GM18499 (cell line): ENCODE data around the gene PCDH1.
"Not testable (repeated sequence)": the region's sequence is repeated elsewhere in the genome, so short reads cannot be mapped to it uniquely, and the experiment has no call there.

Experiments
- ATAC-seq: cut with Tn5 transposase; IDR thresholded peaks from one replicate; pipeline ENCODE4 v1.9.1; 2021; ENCODE audit warnings: moderate number of reproducible peaks; ENCODE audit not compliant: insufficient read depth, unreplicated experiment

Gene PCDH1

GRCh38 chr5:141902015-141902814 lies 24.0 kb upstream of the PCDH1 start:
- ATAC-seq: no peak

DNA sequence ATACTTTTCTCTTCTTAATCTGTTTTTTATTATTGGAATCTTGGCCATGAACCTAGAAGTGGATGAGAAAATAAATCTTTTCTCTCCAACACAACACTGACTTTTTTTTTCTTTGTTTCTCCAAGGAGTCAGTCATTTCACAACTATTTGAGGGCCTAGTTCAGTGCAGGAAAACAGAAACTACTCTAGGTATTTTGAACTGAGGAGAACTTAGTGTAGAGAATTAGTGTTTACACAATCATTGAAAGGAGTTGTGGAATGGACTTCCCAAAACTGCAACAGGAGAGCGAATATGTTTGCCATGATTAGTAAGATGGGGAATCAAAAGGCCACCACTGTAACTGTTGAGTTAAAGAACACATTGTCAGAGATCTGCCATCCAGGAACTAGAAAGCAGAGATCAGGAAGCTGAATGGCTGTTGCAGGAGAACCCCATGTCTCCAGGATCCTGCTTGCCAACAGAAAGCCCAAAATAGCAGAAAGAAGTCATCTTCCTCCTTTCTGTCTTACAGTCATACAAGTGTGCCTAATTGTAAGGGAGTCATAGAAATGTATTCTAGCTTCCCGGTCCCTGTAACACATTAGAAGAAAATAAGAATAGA lies 20.3 kb upstream of the PCDH1 start:
- no peak for ATAC-seq

DNA sequence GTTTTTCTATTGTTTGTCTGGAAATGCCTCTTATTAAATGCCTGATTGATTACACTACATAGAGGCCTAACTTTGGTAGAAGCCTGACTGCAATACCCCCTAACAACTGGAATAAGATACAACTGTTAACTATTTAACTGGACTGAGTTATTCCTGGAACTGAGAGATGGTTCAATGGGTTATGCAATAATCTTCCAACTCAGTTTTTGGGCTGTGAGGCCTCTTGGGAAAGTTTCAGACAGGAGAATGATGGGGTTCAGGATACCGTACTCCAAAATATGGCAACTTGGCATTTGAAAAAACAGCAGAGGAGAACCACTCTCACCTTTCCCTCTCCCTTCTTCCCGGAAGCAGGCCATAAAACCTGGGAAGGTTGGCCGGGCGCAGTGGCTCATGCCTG lies 19.2 kb upstream of the PCDH1 start:
- no peak for ATAC-seq

- not testable (repeated sequence) for ATAC-seq
Observed at GRCh38 chr5:141890429-141890828, 12.2 kb upstream of the PCDH1 start.

DNA sequence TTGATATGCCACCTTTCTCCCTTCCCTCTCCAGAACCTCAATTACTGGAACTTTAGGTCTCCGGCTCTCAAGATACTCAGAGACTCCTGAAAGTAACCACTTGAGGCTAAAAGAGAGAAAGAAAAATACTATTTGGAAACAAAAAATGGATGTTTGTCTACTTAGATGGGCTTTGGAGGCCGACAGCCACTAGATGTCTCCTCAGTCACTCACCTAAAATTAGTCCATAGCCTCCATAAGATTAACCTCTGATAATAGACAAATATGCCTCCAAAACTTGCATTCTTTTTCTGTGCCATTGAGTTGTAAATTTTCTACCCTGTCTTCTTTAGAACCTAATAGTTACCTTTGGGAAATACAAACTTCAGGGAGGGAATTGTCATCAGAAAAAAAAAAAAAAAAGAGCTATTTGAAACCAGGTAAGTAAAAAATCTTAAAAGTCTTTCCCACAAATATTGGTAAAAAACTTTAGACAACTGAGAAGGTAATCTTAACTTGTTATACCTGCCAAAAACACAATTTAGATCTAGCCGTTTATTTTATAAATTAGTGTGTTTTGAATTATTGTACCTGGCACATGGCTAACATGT lies 11.2 kb upstream of the PCDH1 start:
- no peak for ATAC-seq

DNA sequence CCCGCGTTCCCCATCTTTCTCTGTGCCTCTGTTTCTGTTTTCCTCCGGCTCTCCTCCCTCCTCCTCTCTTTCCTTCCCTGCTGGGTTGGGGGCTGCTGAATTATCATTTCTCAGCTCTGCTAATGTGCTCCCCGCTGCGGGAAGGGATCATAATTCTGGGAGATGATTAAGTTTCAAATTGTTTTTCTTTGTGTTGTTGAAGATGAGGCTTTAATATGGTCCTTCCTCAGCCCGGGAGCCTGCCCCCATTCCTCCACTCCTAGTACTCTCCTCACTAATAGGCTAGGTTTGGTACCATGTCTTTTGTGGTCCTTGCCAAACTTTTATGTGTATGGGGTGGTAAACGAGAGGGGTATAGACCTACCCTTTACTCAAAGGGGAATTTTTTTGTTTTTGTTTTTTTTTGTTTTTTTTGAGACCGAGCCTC lies 5.7 kb upstream of the PCDH1 start:
- ATAC-seq: no peak

DNA sequence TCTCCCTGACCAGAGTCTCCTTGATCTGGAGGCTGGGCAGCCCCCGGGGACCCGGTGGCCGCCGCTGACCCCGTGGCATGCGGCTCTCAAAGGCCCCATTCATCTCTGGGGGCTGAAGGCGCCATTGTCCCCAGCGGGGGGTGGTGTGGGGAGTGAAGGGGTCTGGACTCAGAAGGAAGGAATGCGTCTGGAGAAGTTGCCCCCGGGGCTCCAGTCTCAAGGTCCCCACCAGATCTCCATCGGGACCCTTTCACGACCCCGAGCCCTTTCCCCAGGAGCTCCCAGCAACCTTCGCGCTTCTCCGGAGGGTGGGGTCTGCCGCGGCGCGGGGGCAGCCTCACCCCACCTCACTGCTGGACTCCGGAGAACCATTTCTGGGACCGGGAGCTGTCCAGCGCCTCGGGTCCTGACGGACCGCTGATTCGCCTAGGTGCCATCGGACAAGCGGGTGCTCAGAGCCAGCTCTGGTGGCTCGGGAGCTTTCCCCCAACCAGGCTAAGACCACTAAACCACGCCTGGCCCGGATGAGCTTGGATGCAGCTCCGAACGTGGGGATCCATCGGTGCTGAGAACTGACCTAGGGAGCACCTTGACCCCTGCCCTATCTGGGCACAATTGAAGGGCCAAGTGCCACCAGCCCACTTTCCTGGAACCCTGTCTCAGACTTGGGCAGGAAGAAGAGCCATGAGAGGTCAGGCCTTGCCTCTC lies 5.1 kb upstream of the PCDH1 start:
- no peak for ATAC-seq

DNA sequence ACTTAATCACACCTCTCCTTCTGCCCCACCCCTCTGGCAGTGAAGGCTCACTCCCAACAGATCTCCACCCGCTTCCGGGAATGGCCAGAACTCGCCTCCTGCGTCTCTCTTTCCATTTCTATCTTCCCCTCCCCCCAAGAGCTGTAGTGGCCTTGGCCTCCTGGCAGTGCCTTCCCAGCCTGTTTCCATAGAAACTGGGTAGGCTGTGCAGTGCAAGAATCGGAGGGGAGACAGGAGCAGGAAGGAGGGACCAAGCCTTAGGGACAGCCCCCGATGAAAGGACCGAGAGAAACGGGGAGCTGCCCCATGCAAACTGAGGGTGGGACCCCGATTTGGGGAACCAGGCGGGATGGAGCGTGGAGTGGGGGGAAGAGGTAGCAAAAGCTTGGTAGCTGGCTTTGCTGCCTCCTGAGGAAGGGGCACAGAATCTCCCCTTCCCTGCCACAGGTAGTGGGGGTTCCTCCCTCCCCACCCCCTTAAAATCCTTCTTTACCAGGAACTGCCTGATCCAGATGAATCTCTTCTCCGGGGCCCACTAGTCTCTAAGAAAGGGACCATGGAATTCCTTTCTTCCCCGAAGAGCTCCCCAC lies 4.5 kb upstream of the PCDH1 start:
- no peak for ATAC-seq

- ATAC-seq: no peak
Observed at GRCh38 chr5:141881886-141882285, 3.7 kb upstream of the PCDH1 start.

DNA sequence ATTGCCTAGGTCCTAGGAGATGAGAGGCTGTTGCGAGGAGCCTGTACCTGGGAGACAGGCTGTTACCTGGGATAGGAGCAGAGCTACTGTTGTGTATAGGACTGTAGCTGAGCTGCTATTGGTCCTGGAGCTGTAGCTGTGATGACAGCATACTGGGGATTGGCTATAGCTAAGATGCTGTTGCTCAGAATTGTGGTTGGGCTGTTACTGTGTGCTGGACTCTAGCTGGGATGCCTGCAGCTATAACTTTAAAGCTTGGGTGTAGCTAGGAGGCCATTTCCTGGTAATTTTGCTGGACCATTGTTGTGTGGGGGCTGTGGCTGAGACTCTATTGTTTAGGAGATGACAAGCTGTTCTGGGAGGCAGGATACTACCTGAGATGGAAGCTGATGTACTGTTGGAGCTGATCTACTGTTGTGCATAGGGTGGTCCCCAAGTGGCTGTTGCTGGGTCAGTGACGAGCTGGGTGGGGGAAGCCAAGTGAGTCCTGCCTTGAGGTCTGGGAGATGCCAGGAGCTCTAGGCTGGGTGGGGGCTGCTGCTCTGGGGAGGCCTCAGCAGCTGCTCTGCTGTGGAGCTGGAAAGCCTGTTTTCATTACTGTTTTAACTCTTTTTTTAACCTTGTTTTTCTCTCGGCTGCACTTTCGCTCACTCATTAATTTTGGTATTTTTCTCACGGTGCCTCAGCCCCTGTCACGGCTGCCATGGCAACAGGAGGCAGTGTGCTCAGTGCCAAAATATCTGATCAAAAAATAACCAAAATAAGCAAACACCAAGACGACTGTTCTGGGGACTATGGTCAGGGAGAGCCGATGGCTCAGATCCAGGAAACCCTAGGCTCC lies 3.0 kb upstream of the PCDH1 start:
- no peak for ATAC-seq

DNA sequence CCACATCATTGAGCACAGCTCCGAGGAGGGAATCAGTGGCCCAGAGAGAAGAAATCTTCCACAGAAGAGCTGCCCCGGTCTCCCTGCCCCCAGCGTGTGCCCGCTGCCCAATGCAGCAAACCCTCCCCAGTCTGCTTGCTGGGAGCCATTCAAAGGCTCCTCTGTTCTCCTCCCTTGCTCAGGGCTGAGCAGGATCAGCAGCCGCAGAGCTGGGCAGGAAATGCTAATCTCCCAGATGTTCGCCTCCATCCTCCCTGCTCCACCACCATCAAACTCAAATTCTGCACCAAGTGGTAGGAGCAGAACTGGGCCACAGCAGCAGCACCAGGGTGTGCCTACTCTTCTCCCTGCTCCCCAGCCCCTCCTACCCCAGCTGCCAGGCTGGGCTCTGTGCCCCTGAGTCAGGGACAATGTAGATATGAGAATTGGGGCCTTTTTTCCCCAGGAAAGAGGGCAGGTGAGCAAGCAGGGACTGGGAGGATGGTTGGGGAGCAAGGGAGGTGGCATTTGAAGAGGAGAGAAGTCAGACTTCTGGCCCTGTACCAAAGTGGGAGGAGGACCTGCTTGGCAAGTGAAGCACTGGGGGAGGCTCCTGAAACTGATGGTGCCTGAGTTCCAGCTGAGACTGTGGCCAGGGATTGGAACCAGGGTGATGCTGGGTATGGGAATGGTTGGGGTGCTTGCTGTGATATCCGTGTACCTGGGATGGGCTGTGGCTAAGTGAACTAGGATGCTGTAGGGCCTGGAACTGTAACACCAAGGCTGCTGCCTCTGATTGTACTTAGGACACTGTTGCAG lies 1.9 kb upstream of the PCDH1 start:
- no peak for ATAC-seq

- ATAC-seq: no peak
Observed at GRCh38 chr5:141879426-141879759, 1.2 kb upstream of the PCDH1 start.

DNA sequence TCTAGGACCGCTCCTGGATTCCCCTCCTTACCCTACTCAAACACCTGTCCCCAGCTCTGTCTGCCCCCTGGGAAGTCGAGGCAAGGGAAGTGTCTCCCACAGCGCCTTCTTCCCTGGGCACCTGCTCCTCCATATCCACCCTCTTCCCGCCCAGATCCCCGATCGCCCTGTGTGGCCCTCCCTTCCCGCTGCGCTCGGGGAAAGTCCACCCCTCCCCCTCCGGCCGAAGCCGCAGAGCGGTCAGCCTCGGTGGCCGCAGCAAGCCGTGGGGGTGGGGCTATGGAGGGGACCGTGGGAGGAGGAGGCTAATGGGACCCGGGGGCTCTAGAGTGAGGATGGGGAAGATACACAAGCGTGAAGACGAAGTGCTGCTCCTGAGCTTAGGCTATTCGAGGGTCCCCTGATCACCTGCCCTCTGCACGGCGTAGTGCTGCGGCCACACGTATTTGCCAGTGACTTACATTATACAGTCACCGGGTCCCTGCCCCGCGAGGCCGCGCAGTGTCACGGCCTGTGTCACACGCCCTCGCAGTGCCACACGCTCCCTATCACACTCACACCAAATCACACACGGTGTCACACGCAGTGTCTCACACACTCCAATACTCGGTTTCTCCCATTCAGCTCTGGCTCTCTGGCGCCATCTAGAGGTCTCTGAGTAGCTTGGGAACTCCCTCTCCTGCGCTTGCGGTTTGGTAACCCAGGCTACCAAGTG lies 658 bp upstream of the PCDH1 start:
- peak; percentile 83 for ATAC-seq

DNA sequence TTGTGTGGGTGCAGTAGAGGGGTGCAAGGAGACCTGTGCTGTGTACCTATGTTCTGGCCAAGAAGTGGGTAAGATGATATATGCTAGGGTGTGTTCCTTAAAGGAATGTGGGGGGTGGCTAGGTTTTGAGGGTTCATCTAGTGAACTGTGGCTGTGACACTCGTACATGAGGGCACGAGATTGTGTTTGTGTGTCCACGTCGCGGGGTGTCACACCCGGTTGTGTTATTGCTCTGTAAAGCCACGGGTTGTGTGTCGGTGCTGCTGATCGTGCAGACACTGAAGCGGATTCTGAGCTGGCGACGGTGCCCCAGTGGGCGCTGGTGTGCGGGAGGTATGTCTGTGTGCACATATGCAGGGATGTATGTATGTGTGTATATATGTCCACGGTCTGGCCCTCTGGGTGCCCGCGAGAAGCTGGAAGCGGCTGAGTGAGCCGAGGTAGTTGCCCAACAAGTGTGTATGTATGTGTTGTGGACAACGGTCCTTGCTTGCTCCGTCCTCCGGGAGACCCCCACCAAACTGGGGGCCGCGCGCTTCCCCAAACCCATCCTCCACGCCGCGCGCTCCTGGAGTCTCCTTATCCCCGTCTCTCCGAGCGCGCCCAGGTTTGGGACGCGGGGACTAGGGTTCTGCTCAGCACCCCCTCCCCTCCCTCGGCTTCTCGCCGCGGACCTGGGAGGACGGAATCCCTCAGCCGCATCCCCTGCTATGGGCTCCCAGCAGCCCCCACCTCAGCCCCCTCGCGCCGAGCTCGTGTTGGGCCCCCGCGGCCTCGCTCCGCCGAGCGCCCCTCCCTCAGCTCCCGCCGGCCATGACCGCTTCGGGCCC lies 639 bp downstream of the PCDH1 start:
- ATAC-seq: no peak

- no peak for ATAC-seq
Observed at GRCh38 chr5:141876628-141877355, 1.4 kb downstream of the PCDH1 start.

DNA sequence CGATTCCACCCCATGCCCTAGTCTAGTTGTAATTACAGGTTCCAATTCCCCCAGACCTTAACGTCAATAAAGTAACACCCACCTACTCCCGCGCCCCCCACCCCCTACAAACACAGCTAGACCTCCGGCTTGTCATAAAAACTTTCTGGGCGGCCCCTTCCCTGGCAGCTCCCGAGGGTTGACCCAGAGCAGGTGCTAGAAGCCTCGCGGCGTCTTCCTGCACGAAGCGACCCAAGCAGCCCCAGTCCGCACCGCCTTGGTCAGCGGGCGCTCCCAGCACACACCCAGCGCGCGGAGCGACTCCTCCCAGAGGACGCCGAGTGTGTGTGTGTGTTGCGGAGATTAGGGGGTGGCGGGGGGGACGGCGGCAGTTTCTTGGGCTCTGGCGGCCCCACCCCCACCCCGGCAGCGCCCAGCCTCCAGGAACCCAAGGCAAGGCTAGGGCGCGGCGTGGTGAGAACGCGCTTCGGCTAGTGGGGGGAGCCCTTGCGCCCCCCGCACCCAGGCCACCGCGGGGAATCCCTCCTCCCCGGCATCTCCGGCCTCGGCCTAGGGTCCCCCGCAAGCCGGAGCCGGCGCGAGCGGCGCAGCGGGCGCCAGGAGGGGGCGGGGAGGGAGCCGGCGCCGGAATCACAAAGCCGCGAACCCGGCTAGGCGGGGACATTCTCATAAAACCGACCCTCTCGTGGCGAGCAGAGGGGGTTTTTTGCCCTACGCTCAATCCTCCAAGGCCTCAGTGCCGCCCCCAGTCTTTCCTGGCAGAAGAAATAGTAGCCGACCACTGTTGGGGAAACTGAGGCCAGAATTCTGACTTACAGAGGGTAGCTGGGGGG lies 2.2 kb downstream of the PCDH1 start:
- ATAC-seq: no peak
